Loucy (cell line): ENCODE data around the gene PKD1L1.
"Not testable (repeated sequence)": the region's sequence is repeated elsewhere in the genome, so short reads cannot be mapped to it uniquely, and the experiment has no call there.

ENCODE experiments used
- H2AFZ ChIP-seq: fragments of 200-600 bp; sonication (generic); 2 replicates; pipeline ENCODE4 v1.6.0; 2016; ENCODE audit warnings: antibody characterized with exemption, mild to moderate bottlenecking, low read length, moderate library complexity
- H3F3A ChIP-seq: fragments of 200-600 bp; 2 replicates; pipeline ENCODE4 v1.6.0; 2016; ENCODE audit warnings: antibody characterized with exemption, low read depth, mild to moderate bottlenecking
- H3K27me3 ChIP-seq: fragments of 200-600 bp; sonication (generic); 2 replicates; pipeline ENCODE4 v1.6.1; 2014; ENCODE audit warnings: low read length, mild to moderate bottlenecking; ENCODE audit not compliant: insufficient read depth, poor library complexity, severe bottlenecking
- H3K36me3 ChIP-seq: fragments of 200-600 bp; sonication (generic); 2 replicates; pipeline ENCODE4 v1.6.1; 2016; ENCODE audit warnings: low read length; ENCODE audit not compliant: insufficient read depth
- H3K4me1 ChIP-seq: fragments of 200-600 bp; sonication (generic); 2 replicates; pipeline ENCODE4 v1.5.1; 2014; ENCODE audit warnings: low read length, mild to moderate bottlenecking; ENCODE audit not compliant: insufficient read depth, poor library complexity, severe bottlenecking
- H3K4me2 ChIP-seq: fragments of 200-600 bp; sonication (generic); 2 replicates; pipeline ENCODE4 v1.6.0; 2014; ENCODE audit warnings: antibody characterized with exemption, low read length, low read depth, mild to moderate bottlenecking; ENCODE audit not compliant: poor library complexity, severe bottlenecking
- H3K4me3 ChIP-seq: fragments of 200-600 bp; sonication (generic); 2 replicates; pipeline ENCODE4 v1.5.1; 2014; ENCODE audit warnings: low read length, mild to moderate bottlenecking, mixed read lengths; ENCODE audit not compliant: poor library complexity, severe bottlenecking
- H3K79me2 ChIP-seq: fragments of 200-600 bp; sonication (generic); 2 replicates; pipeline ENCODE4 v1.6.1; 2014; ENCODE audit warnings: low read length; ENCODE audit not compliant: insufficient read depth
- H3K9ac ChIP-seq: fragments of 200-600 bp; sonication (generic); 2 replicates; pipeline ENCODE4 v1.6.0; 2014; ENCODE audit warnings: mild to moderate bottlenecking, low read depth, low read length, moderate library complexity; ENCODE audit not compliant: poor library complexity, severe bottlenecking
- H3K9me2 ChIP-seq: fragments of 200-600 bp; sonication (generic); replicated peaks from 2 replicates; pipeline ENCODE4 v1.6.1; 2016; ENCODE audit warnings: low read depth, low read length, mixed read lengths
- H3K9me3 ChIP-seq: fragments of 200-600 bp; sonication (generic); 2 replicates; pipeline ENCODE4 v1.6.1; 2014; ENCODE audit warnings: mild to moderate bottlenecking, antibody characterized with exemption, low read length, low read depth; ENCODE audit not compliant: insufficient read depth
- H4K20me1 ChIP-seq: fragments of 200-600 bp; sonication (generic); 2 replicates; pipeline ENCODE4 v1.6.0; 2014; ENCODE audit warnings: antibody characterized with exemption, low read length, mild to moderate bottlenecking; ENCODE audit not compliant: insufficient read depth, poor library complexity, severe bottlenecking
- CTCF ChIP-seq: fragments of 200-600 bp; sonication (generic); conservative IDR thresholded peaks from 2 replicates; pipeline ENCODE4 v1.5.1; 2014; ENCODE audit warnings: mild to moderate bottlenecking, antibody characterized with exemption, low read length
- EZH2phosphoT487 ChIP-seq: fragments of 200-600 bp; IDR thresholded peaks from 2 replicates; pipeline ENCODE4 v1.6.1; 2018; ENCODE audit warnings: antibody characterized with exemption, mild to moderate bottlenecking, moderate library complexity, borderline replicate concordance

The PKD1L1 gene

GRCh38 chr7:47988496-47989386, 40.5 kb upstream of the PKD1L1 start:
- H3F3A ChIP-seq: no peaks in the 10 kb centered on the region
- no peak overlapping the region for H3K4me3 ChIP-seq
- no peaks in the 10 kb centered on the region for H3K9me3 ChIP-seq
- H3K4me1 ChIP-seq: no peaks in the 10 kb centered on the region
- no peaks in the 10 kb centered on the region for H3K27me3 ChIP-seq
- no peaks in the 10 kb centered on the region for H3K9me2 ChIP-seq
- no peaks in the 10 kb centered on the region for H3K36me3 ChIP-seq
- H2AFZ ChIP-seq: no peak overlapping the region
- no peak overlapping the region for H3K9ac ChIP-seq
- TF ChIP-seq CTCF: peak; percentile 42; the same call in 1 of the 2 replicates
- TF ChIP-seq EZH2phosphoT487: no peak
- no peak overlapping the region for H3K4me2 ChIP-seq
- H3K79me2 ChIP-seq: no peaks in the 10 kb centered on the region
- H4K20me1 ChIP-seq: no peaks in the 10 kb centered on the region

- Histone ChIP-seq H3K9me3 (no peaks in the 10 kb centered on the region), H3K4me1 (peaks cover 11% of the 10 kb centered on the region), H2AFZ (0 out of 2 replicates have a peak overlapping the region, but pooled peaks have one; percentile 61), H3K4me3 (no peak overlapping the region), H3F3A (peaks cover 9% of the 10 kb centered on the region), H3K36me3 (no peaks in the 10 kb centered on the region), H3K9me2 (no peaks in the 10 kb centered on the region), H3K4me2 (no peak overlapping the region), H3K27me3 (peaks cover 12% of the 10 kb centered on the region), H4K20me1 (no peaks in the 10 kb centered on the region), H3K79me2 (0 out of 2 replicates have a peak, but pooled peaks cover 6% of the 10 kb centered on the region), H3K9ac (no peak overlapping the region)
- TF ChIP-seq EZH2phosphoT487 (no peak), CTCF (no peak)
Observed at GRCh38 chr7:47982610-47983009, 34.3 kb upstream of the PKD1L1 start.

- not testable (repeated sequence) for H3K79me2 ChIP-seq, H3K36me3 ChIP-seq, H2AFZ ChIP-seq, H3K9me2 ChIP-seq, H3K4me2 ChIP-seq, H3F3A ChIP-seq, H3K4me3 ChIP-seq, H3K9ac ChIP-seq, H4K20me1 ChIP-seq, H3K9me3 ChIP-seq
- Histone ChIP-seq H3K27me3 (peaks cover 12% of the 10 kb centered on the region), H3K4me1 (peaks cover 11% of the 10 kb centered on the region)
Observed at GRCh38 chr7:47980648-47981047, 32.4 kb upstream of the PKD1L1 start.

GRCh38 chr7:47979832-47980181, 31.5 kb upstream of the PKD1L1 start:
- H3K36me3 ChIP-seq: no peaks in the 10 kb centered on the region; the same call in 1 of the 2 replicates
- peaks cover 11% of the 10 kb centered on the region for H3K4me1 ChIP-seq
- H3K79me2 ChIP-seq: 0 out of 2 replicates have a peak, but pooled peaks cover 6% of the 10 kb centered on the region
- H4K20me1 ChIP-seq: no peaks in the 10 kb centered on the region
- peaks cover 12% of the 10 kb centered on the region for H3K27me3 ChIP-seq
- H3K9me2 ChIP-seq: no peaks in the 10 kb centered on the region
- peak overlapping the region; percentile 100 for H3K4me2 ChIP-seq
- no peaks in the 10 kb centered on the region for H3K9me3 ChIP-seq
- peak overlapping the region; percentile 98 for H2AFZ ChIP-seq
- H3F3A ChIP-seq: peaks cover 9% of the 10 kb centered on the region
- no peak for TF ChIP-seq CTCF
- no peak for TF ChIP-seq EZH2phosphoT487
- no peak overlapping the region for H3K9ac ChIP-seq
- peak overlapping the region; percentile 99 for H3K4me3 ChIP-seq
